Stimulated activated CD8-positive, alpha-beta memory T cell treated with anti-CD3 and anti-CD28 coated beads, Interleukin-7, amount 100 ng/mL, for 4 hours (primary cell): Measurements from ENCODE around the gene TAGAP.

Source experiments
- DNase-seq, 2 donors: peaks; one replicate each; pipeline ENCODE4 v3.0.0-alpha.2; 2020; ENCODE audit warnings: low read depth in 2 of 2

TAGAP gene

GRCh38 chr6:159044899-159045727 lies at the start of gene TAGAP:
TAGAP (minus strand) TSS chr6:159044991; CDS start chr6:159044146, 845 bp downstream.
- peak; percentile 80 to 86 for DNase-seq

GRCh38 chr6:159093609-159094443 lies 49.0 kb upstream of the TAGAP start:
- DNase-seq: no peak

GRCh38 chr6:159092631-159093030 lies 47.8 kb upstream of the TAGAP start:
- DNase-seq: no peak

- no peak for DNase-seq
Measured at GRCh38 chr6:159090530-159091480, 46.0 kb upstream of the TAGAP start.

- no peak for DNase-seq
Measured at GRCh38 chr6:159089909-159090308, 45.1 kb upstream of the TAGAP start.

- no peak for DNase-seq
Measured at GRCh38 chr6:159089443-159089842, 44.7 kb upstream of the TAGAP start.

GRCh38 chr6:159086033-159086618 lies 41.3 kb upstream of the TAGAP start:
- no peak for DNase-seq

GRCh38 chr6:159085396-159085895 lies 40.7 kb upstream of the TAGAP start:
- DNase-seq: no peak

- DNase-seq: no peak
Measured at GRCh38 chr6:159084493-159085091, 39.8 kb upstream of the TAGAP start.

GRCh38 chr6:159083146-159083545 lies 38.4 kb upstream of the TAGAP start:
- no peak for DNase-seq

GRCh38 chr6:159082039-159082815 lies 37.4 kb upstream of the TAGAP start:
- no peak for DNase-seq

GRCh38 chr6:159080217-159080976 lies 35.6 kb upstream of the TAGAP start:
- no peak for DNase-seq

- no peak for DNase-seq
Measured at GRCh38 chr6:159079367-159079766, 34.6 kb upstream of the TAGAP start.

- peak; percentile 62 to 71 for DNase-seq
Measured at GRCh38 chr6:159077123-159077522, 32.3 kb upstream of the TAGAP start.

- DNase-seq: no peak
Measured at GRCh38 chr6:159075506-159076228, 30.9 kb upstream of the TAGAP start.

GRCh38 chr6:159074876-159075275 lies 30.1 kb upstream of the TAGAP start:
- DNase-seq: no peak

GRCh38 chr6:159074120-159074684 lies 29.4 kb upstream of the TAGAP start:
- no peak for DNase-seq
